Adipocyte (in vitro differentiated cells): Measurements from ENCODE around the gene LRRC8D.

Source experiments
- DNase-seq: peaks from one replicate; pipeline ENCODE4 v3.0.0-alpha.2; 2015; ENCODE audit warnings: low read depth
- H3K27me3 ChIP-seq: replicated peaks from 2 replicates; pipeline ENCODE4 v1.7.0; 2013; ENCODE audit warnings: mild to moderate bottlenecking, low read length, moderate library complexity; ENCODE audit not compliant: control insufficient read depth, insufficient read depth
- H3K36me3 ChIP-seq: 2 replicates; pipeline ENCODE4 v1.7.0; 2013; ENCODE audit warnings: low read length, mild to moderate bottlenecking, moderate library complexity; ENCODE audit not compliant: control insufficient read depth, insufficient read depth, severe bottlenecking
- H3K4me1 ChIP-seq: 2 replicates; pipeline ENCODE4 v1.7.0; 2013; ENCODE audit warnings: mild to moderate bottlenecking, low read length, moderate library complexity; ENCODE audit not compliant: control insufficient read depth, insufficient read depth
- H3K4me3 ChIP-seq: 2 replicates; pipeline ENCODE4 v1.7.0; 2013; ENCODE audit warnings: mild to moderate bottlenecking, low read length, moderate library complexity
- H3K9ac ChIP-seq: 2 replicates; pipeline ENCODE4 v1.7.0; 2013; ENCODE audit warnings: mild to moderate bottlenecking, low read length, moderate library complexity
- H3K9me3 ChIP-seq: 2 replicates; pipeline ENCODE4 v1.7.0; 2013; ENCODE audit warnings: mild to moderate bottlenecking, low read length, moderate library complexity; ENCODE audit not compliant: control insufficient read depth

The LRRC8D gene

DNA sequence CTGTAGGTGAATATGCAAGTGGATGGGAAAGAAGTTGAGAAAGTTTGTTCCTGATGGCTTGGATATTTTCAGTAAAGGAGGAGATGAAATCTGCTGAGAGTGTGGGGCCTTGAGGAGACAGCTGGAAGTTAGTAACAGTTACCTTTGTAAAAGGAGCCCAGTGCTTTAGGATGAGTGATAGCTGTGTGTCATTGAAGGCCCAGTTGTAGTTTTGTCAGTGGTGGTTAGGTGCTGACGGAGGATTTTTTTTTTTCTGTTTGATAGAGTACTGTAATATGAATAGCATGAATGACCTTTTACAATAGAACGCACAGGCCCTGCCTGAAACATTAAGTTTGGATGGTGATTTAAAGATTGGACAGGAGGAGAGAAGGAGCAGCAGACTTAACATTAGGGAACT is 33.3 kb downstream of the LRRC8D start:
- H3K4me1 ChIP-seq: peaks cover 13% of the 10 kb centered on the region
- H3K9me3 ChIP-seq: no peaks in the 10 kb centered on the region
- no peak overlapping the region for H3K9ac ChIP-seq
- no peak overlapping the region for H3K4me3 ChIP-seq
- DNase-seq: no peak
- no peaks in the 10 kb centered on the region for H3K27me3 ChIP-seq
- H3K36me3 ChIP-seq: peaks cover 1% of the 10 kb centered on the region

- peak; percentile 72 for DNase-seq
Observed at GRCh38 chr1:89855413-89856123, 34.7 kb downstream of the LRRC8D start.

DNA sequence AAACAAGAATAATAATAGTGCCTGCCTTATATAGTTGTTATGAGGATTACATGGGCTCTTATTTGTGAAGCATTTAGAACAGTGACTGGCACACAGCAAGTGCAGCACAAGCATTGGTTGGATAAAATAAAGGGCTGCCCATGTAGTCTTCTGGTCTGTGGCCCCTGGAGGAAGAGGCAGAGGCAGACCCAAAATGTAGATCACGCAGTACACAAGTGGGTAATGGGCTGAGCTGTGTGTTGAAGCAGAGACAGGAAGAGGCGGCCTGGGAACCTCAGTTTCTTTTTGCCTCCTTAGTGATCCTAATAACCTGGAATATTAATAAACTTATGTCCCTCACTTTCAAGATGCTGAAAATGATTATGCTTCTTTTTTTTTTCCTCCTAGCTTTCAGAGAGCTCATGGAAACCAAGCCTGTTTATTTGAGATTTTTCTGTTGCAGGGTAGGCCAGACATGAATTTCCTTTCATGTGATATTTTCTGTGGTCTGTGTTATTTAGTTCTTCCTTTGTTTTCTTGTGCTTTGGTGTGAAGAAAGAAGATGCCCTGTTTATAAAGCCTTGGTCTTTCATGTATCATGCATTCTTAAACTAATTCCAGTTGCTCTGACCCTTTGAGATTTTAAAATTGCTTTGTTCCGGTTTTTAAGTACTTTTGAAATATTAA is 42.5 kb downstream of the LRRC8D start:
- Histone ChIP-seq H3K36me3 (peaks cover 8% of the 10 kb centered on the region), H3K9me3 (no peaks in the 10 kb centered on the region)
- peak; percentile 33 for DNase-seq

More at GRCh38 chr1:89855413-89856123, 34.7 kb downstream of the LRRC8D start:
- H3K9ac ChIP-seq: peak overlapping the region; percentile 64
- H3K36me3 ChIP-seq: peaks cover 4% of the 10 kb centered on the region
- no peaks in the 10 kb centered on the region for H3K27me3 ChIP-seq
- H3K4me1 ChIP-seq: peaks cover 13% of the 10 kb centered on the region
- H3K4me3 ChIP-seq: peak overlapping the region; percentile 62
- no peaks in the 10 kb centered on the region for H3K9me3 ChIP-seq

GRCh38 chr1:89865498-89866382 is 44.9 kb downstream of the LRRC8D start:
- H3K9me3 ChIP-seq: no peaks in the 10 kb centered on the region
- peak overlapping the region; percentile 25 for H3K4me3 ChIP-seq
- H3K9ac ChIP-seq: peak overlapping the region; percentile 67
- peak; percentile 88 for DNase-seq
- H3K36me3 ChIP-seq: peaks cover 14% of the 10 kb centered on the region
- H3K27me3 ChIP-seq: no peaks in the 10 kb centered on the region
- peaks cover 27% of the 10 kb centered on the region for H3K4me1 ChIP-seq

More for the DNA sequence above, 42.5 kb downstream of the LRRC8D start:
- Histone ChIP-seq H3K4me1 (peaks cover 27% of the 10 kb centered on the region), H3K4me3 (no peak overlapping the region), H3K27me3 (no peaks in the 10 kb centered on the region), H3K9ac (no peak overlapping the region)

DNA sequence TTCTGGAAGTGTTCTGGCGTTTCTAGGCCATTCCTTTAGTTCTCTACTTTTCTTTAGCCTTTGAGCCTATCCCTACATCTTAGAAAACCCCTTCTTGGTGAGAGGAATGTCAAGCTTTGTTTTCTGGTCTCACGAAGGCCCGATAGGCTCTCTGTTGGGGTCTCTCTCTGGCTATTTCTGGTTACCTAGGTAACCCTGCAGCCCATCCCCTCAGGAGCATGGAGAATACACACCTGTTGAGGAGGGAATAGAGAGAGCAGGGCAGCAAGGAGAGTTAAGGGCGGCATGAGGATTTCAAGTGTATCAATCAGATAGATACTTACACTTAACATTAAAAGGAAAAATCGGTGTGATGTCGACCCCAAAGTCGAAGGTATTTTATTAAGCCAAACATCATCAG is 45.7 kb downstream of the LRRC8D start:
- Histone ChIP-seq H3K36me3 (peaks cover 14% of the 10 kb centered on the region), H3K4me1 (peaks cover 27% of the 10 kb centered on the region)

DNA sequence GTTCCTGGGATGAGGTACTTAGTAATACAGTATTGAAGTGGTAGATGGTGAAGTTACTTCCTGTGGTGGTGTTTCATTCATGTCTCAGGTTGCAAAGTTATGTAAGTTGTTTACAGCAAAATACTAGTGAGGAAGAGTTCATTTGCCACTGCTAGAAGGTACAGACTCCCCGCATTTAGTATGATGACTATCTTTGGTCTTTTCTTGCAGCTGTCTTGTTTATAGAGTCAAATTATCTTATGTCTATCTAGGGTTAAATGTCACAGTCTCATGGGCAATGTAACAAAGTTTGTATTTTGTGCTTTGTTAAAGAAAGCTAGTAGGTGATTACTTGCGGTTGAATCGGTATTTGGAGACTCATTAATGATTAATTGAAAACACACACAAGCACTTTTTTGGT is 50.2 kb downstream of the LRRC8D start:
- Histone ChIP-seq H3K4me3 (no peak overlapping the region), H3K4me1 (peaks cover 16% of the 10 kb centered on the region), H3K9ac (no peak overlapping the region), H3K36me3 (peaks cover 10% of the 10 kb centered on the region), H3K27me3 (no peaks in the 10 kb centered on the region), H3K9me3 (no peaks in the 10 kb centered on the region)
- no peak for DNase-seq

More for the DNA sequence above, 45.7 kb downstream of the LRRC8D start:
- Histone ChIP-seq H3K4me3 (peak overlapping the region; percentile 25), H3K27me3 (no peaks in the 10 kb centered on the region), H3K9me3 (no peaks in the 10 kb centered on the region), H3K9ac (peak overlapping the region; percentile 32)
- no peak for DNase-seq

GRCh38 chr1:89871768-89872473 is 51.1 kb downstream of the LRRC8D start:
- H3K9me3 ChIP-seq: no peaks in the 10 kb centered on the region
- H3K36me3 ChIP-seq: peaks cover 10% of the 10 kb centered on the region
- H3K27me3 ChIP-seq: no peaks in the 10 kb centered on the region
- H3K4me3 ChIP-seq: no peak overlapping the region
- peaks cover 8% of the 10 kb centered on the region for H3K4me1 ChIP-seq
- H3K9ac ChIP-seq: no peak overlapping the region
- no peak for DNase-seq

GRCh38 chr1:89872567-89872966 is 51.7 kb downstream of the LRRC8D start:
- Histone ChIP-seq H3K9me3 (no peaks in the 10 kb centered on the region), H3K4me1 (peaks cover 2% of the 10 kb centered on the region), H3K36me3 (peaks cover 10% of the 10 kb centered on the region), H3K9ac (no peak overlapping the region), H3K27me3 (no peaks in the 10 kb centered on the region), H3K4me3 (no peak overlapping the region)
- no peak for DNase-seq

- Histone ChIP-seq H3K27me3 (no peaks in the 10 kb centered on the region), H3K36me3 (peaks cover 10% of the 10 kb centered on the region), H3K4me1 (no peaks in the 10 kb centered on the region)
Observed at GRCh38 chr1:89873288-89873687, 52.5 kb downstream of the LRRC8D start.

GRCh38 chr1:89873770-89874169 is 52.9 kb downstream of the LRRC8D start:
- Histone ChIP-seq H3K4me1 (no peaks in the 10 kb centered on the region), H3K36me3 (peaks cover 7% of the 10 kb centered on the region), H3K9ac (no peak overlapping the region), H3K4me3 (no peak overlapping the region), H3K9me3 (no peaks in the 10 kb centered on the region), H3K27me3 (no peaks in the 10 kb centered on the region)
- DNase-seq: peak; percentile 33

More at GRCh38 chr1:89873288-89873687, 52.5 kb downstream of the LRRC8D start:
- H3K4me3 ChIP-seq: no peak overlapping the region
- H3K9me3 ChIP-seq: no peaks in the 10 kb centered on the region
- H3K9ac ChIP-seq: no peak overlapping the region
- DNase-seq: no peak
